ENCODE measurements around the gene THRB. TPM values are rescaled to one million over a fixed set of nuclear protein-coding genes. Genes with fewer than 3 reads are reported as not detected.
"Not testable (repeated sequence)": the region's sequence is repeated elsewhere in the genome, so short reads cannot be mapped to it uniquely, and the experiment has no call there.

THRB gene
- total and polyA plus RNA-seq, 10 donors, result 1.00 to 26.6 (median 16.2) TPM

DNA sequence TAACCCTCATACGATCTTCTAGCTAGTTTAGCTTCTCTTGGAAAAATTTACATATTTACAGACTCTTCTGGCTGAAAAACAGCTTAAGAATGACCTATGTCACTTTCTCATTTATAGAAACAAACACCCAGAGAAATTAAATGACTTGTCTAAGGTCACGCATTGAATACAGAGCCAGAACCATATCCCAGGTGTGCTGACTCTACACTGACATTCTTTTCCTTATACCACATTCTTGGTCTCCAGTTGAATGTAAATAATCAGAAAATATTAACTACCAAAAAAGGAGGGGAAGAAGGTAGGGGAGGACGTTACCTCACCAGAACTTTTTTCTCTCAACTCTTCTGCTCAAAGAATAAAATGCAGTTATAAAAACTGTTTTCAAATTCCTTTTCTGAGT is 95.0 kb downstream of the THRB start:
- DNase-seq, result no peak
- no peaks in the 10 kb centered on the region for H3K4me1 ChIP-seq
- no peaks in the 10 kb centered on the region for H3K36me3 ChIP-seq
- H3K27ac ChIP-seq, result no peak overlapping the region
- H3K27me3 ChIP-seq (replicated peaks in 1 of 7), result no peaks in the 10 kb centered on the region
- no peak for TF ChIP-seq POLR2A (IDR thresholded peaks at IDR 0.05)
- TF ChIP-seq, protein P1, sequence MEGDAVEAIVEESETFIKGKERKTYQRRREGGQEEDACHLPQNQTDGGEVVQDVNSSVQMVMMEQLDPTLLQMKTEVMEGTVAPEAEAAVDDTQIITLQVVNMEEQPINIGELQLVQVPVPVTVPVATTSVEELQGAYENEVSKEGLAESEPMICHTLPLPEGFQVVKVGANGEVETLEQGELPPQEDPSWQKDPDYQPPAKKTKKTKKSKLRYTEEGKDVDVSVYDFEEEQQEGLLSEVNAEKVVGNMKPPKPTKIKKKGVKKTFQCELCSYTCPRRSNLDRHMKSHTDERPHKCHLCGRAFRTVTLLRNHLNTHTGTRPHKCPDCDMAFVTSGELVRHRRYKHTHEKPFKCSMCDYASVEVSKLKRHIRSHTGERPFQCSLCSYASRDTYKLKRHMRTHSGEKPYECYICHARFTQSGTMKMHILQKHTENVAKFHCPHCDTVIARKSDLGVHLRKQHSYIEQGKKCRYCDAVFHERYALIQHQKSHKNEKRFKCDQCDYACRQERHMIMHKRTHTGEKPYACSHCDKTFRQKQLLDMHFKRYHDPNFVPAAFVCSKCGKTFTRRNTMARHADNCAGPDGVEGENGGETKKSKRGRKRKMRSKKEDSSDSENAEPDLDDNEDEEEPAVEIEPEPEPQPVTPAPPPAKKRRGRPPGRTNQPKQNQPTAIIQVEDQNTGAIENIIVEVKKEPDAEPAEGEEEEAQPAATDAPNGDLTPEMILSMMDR (IDR thresholded peaks at IDR 0.05 in 8 of 11, conservative IDR thresholded peaks at IDR 0.05 in 3 of 11), result no peak
- TF ChIP-seq POLR2AphosphoS5 (IDR thresholded peaks at IDR 0.05), result no peak
- H3K4me3 ChIP-seq, result no peak overlapping the region
- WGBS, 5 donors, result 79 to 97% (median 86%) methylated on average over 3 of the region's 3 CpGs
- intact Hi-C loops (cut with DNase I; ENCODE audit: low total_unique reads), result no loop called here
- peaks cover 0 to 7% (median 0%) of the 10 kb centered on the region in 8 donors for H3K9me3 ChIP-seq

DNA sequence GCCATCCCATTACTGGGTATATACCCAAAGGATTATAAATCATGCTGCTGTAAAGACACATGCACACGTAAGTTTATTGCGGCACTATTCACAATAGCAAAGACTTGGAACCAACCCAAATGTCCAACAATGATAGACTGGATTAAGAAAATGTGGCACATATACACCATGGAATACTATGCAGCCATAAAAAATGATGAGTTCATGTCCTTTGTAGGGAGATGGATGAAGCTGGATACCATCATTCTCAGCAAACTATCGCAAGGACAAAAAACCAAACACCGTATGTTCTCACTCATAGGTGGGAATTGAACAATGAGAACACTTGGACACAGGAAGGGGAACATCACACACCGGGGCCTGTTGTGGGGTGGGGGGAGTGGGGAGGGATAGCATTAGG is 95.9 kb downstream of the THRB start:
- intact Hi-C loops (cut with DNase I; ENCODE audit: low total_unique reads), result not testable (repeated sequence)

GRCh38 chr3:24396338-24396737 is 98.3 kb downstream of the THRB start:
- Histone ChIP-seq H3K36me3 (no peaks in the 10 kb centered on the region), H3K9me3 (no peaks in the 10 kb centered on the region), H3K27me3 (replicated peaks in 1 of 7) (no peaks in the 10 kb centered on the region), H3K4me3 (no peak overlapping the region), H3K4me1 (no peaks in the 10 kb centered on the region), H3K27ac (no peak overlapping the region)
- intact Hi-C loops (cut with DNase I; ENCODE audit: low total_unique reads), result no loop called here
- DNase-seq, result no peak
- WGBS, 5 donors, result 69 to 80% (median 76%) methylated on average over 4 of the region's 4 CpGs
- TF ChIP-seq POLR2AphosphoS5 (IDR thresholded peaks at IDR 0.05) (no peak), POLR2A (IDR thresholded peaks at IDR 0.05) (no peak)
- TF ChIP-seq, protein P1 (IDR thresholded peaks at IDR 0.05 in 8 of 11, conservative IDR thresholded peaks at IDR 0.05 in 3 of 11), result no peak

More for the DNA sequence above, 95.9 kb downstream of the THRB start:
- H3K9me3 ChIP-seq; H3K27ac ChIP-seq; H3K4me3 ChIP-seq; H3K36me3 ChIP-seq; H3K27me3 ChIP-seq (replicated peaks in 1 of 7); DNase-seq; H3K4me1 ChIP-seq: not testable (repeated sequence)
- 91 to 97% (median 95%) methylated on average over 4 to 5 of the region's 5 CpGs for WGBS, 5 donors

DNA sequence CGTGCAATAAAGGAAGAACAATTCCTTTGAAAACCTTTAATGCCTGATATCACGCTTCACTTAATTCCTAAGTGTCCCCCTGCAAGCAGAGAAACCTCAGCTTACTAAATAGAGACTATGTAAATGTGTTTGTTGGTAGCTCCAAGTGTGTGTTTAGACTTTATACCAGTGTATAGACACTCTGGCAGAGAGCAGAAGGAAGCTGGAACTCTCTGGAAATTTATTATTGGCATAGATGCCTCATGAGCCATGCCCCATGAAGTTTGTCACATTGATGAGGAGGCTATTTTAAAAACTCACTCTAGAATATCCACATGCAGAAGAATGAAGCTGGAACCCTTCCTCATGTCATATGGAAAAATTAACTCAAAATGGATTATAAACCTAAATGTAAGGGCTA is 99.9 kb downstream of the THRB start:
- DNase-seq, result no peak
- H3K4me1 ChIP-seq, result no peaks in the 10 kb centered on the region
- H3K36me3 ChIP-seq, result no peaks in the 10 kb centered on the region
- WGBS, 5 donors, result 78 to 83% (median 80%) methylated on average over 2 of the region's 2 CpGs
- no peaks in the 10 kb centered on the region for H3K27me3 ChIP-seq (replicated peaks in 1 of 7)
- TF ChIP-seq POLR2A (IDR thresholded peaks at IDR 0.05), result no peak
- no peak overlapping the region for H3K4me3 ChIP-seq
- H3K27ac ChIP-seq, result no peak overlapping the region
- no peaks in the 10 kb centered on the region for H3K9me3 ChIP-seq
- intact Hi-C loops (cut with DNase I; ENCODE audit: low total_unique reads), result no loop called here

- no peaks in the 10 kb centered on the region for H3K27me3 ChIP-seq (replicated peaks in 1 of 7)
- intact Hi-C loops (cut with DNase I; ENCODE audit: low total_unique reads), result no loop called here
- no peak for DNase-seq
- H3K27ac ChIP-seq, result no peak overlapping the region
- TF ChIP-seq POLR2AphosphoS5 (IDR thresholded peaks at IDR 0.05) (no peak), POLR2A (IDR thresholded peaks at IDR 0.05) (no peak)
- TF ChIP-seq, protein P1 (IDR thresholded peaks at IDR 0.05 in 8 of 11, conservative IDR thresholded peaks at IDR 0.05 in 3 of 11), result no peak
- H3K36me3 ChIP-seq, result no peaks in the 10 kb centered on the region
- H3K4me3 ChIP-seq, result no peak overlapping the region
- WGBS, 5 donors, result 50 to 86% (median 62%) methylated on average over 3 of the region's 3 CpGs
- no peaks in the 10 kb centered on the region for H3K9me3 ChIP-seq
- no peaks in the 10 kb centered on the region for H3K4me1 ChIP-seq
Observed at GRCh38 chr3:24393316-24393715, 101.3 kb downstream of the THRB start.
